Osteoblast (primary cell): ENCODE data around the gene OLA1. TPM values are rescaled to one million over a fixed set of nuclear protein-coding genes. Genes with fewer than 3 reads are reported as not detected.

Source experiments
- DNase-seq: peaks from one replicate; pipeline ENCODE4 v3.0.0; 2011; ENCODE audit warnings: low spot score, mixed read lengths; ENCODE audit not compliant: insufficient read length; ENCODE audit errors: missing footprints
- H2AFZ ChIP-seq: 2 replicates; pipeline ENCODE4 v1.6.0; 2011; ENCODE audit warnings: mild to moderate bottlenecking, low read length
- H3K27ac ChIP-seq: 2 replicates; pipeline ENCODE4 v1.5.1; 2011; ENCODE audit warnings: mild to moderate bottlenecking, low read depth, low read length, moderate library complexity
- H3K27me3 ChIP-seq: 2 replicates; pipeline ENCODE4 v1.6.0; 2012; ENCODE audit warnings: mild to moderate bottlenecking, control low read depth, inconsistent platforms, low read length, moderate library complexity; ENCODE audit not compliant: insufficient read depth
- H3K36me3 ChIP-seq: 2 replicates; pipeline ENCODE4 v1.5.1; 2011; ENCODE audit warnings: mild to moderate bottlenecking, low read length, control low read depth, moderate library complexity; ENCODE audit not compliant: insufficient read depth
- H3K4me1 ChIP-seq: 2 replicates; pipeline ENCODE4 v1.5.1; 2011; ENCODE audit warnings: mild to moderate bottlenecking, low read length, control low read depth, moderate library complexity; ENCODE audit not compliant: insufficient read depth
- H3K4me2 ChIP-seq: 2 replicates; pipeline ENCODE4 v1.6.0; 2011; ENCODE audit warnings: mild to moderate bottlenecking, low read length; ENCODE audit not compliant: insufficient read depth
- H3K4me3 ChIP-seq: fragments of 200-600 bp; sonication (generic); 3 replicates; pipeline ENCODE4 v1.5.1; 2012; ENCODE audit warnings: mild to moderate bottlenecking, low read length, inconsistent platforms; ENCODE audit not compliant: insufficient read depth
- H3K79me2 ChIP-seq: 2 replicates; pipeline ENCODE4 v1.6.0; 2012; ENCODE audit warnings: mild to moderate bottlenecking, low read length, control low read depth, inconsistent platforms; ENCODE audit not compliant: insufficient read depth
- H3K9me3 ChIP-seq: 2 replicates; pipeline ENCODE4 v1.5.1; 2011; ENCODE audit warnings: low read depth, low read length, control low read depth
- H4K20me1 ChIP-seq: 2 replicates; pipeline ENCODE4 v1.6.0; 2012; ENCODE audit warnings: mild to moderate bottlenecking, low read length, control low read depth; ENCODE audit not compliant: insufficient read depth
- CTCF ChIP-seq: IDR thresholded peaks from 2 replicates; pipeline ENCODE4 v1.5.1; 2011; ENCODE audit warnings: mild to moderate bottlenecking, low read depth, low read length, moderate library complexity; ENCODE audit errors: extremely low read depth
- total RNA-seq: library from RNA; depleted of rRNA; stranded (reverse); fragments of >200 nt; gene quantifications from 2 replicates; pipeline ENCODE4 v1.2.3, GENCODE V29; 2012

The OLA1 gene
- total RNA-seq, 1 donor: 79.3 TPM

- Histone ChIP-seq H3K4me3 (no peak overlapping the region), H3K27ac (no peak overlapping the region), H4K20me1 (peaks cover 18% of the 10 kb centered on the region), H3K4me1 (peaks cover 3% of the 10 kb centered on the region), H3K79me2 (peaks cover 89% of the 10 kb centered on the region), H3K27me3 (no peaks in the 10 kb centered on the region), H3K9me3 (no peaks in the 10 kb centered on the region), H3K36me3 (no peaks in the 10 kb centered on the region), H3K4me2 (no peak overlapping the region), H2AFZ (no peak overlapping the region)
- TF ChIP-seq CTCF: no peak
- DNase-seq: no peak
Observed at GRCh38 chr2:174233771-174234275, 14.5 kb downstream of the OLA1 start.

- H3K27ac ChIP-seq: no peak overlapping the region
- H3K4me3 ChIP-seq: no peak overlapping the region
- H3K79me2 ChIP-seq: peaks cover 51% of the 10 kb centered on the region
- H3K36me3 ChIP-seq: peaks cover 13% of the 10 kb centered on the region
- H2AFZ ChIP-seq: no peak overlapping the region
- no peaks in the 10 kb centered on the region for H3K9me3 ChIP-seq
- TF ChIP-seq CTCF: no peak
- peaks cover 1% of the 10 kb centered on the region for H4K20me1 ChIP-seq
- no peak for DNase-seq
- no peaks in the 10 kb centered on the region for H3K4me1 ChIP-seq
- H3K4me2 ChIP-seq: no peak overlapping the region
- H3K27me3 ChIP-seq: no peaks in the 10 kb centered on the region
Observed at GRCh38 chr2:174227748-174228147, 20.6 kb downstream of the OLA1 start.

GRCh38 chr2:174224665-174225288, 23.6 kb downstream of the OLA1 start:
- no peak for TF ChIP-seq CTCF
- no peaks in the 10 kb centered on the region for H3K27me3 ChIP-seq
- H3K4me1 ChIP-seq: no peaks in the 10 kb centered on the region
- H4K20me1 ChIP-seq: no peaks in the 10 kb centered on the region
- peaks cover 14% of the 10 kb centered on the region for H3K36me3 ChIP-seq
- H3K79me2 ChIP-seq: peaks cover 48% of the 10 kb centered on the region
- H3K4me2 ChIP-seq: no peak overlapping the region
- no peak overlapping the region for H3K27ac ChIP-seq
- no peak overlapping the region for H2AFZ ChIP-seq
- no peak for DNase-seq
- no peak overlapping the region for H3K4me3 ChIP-seq
- H3K9me3 ChIP-seq: no peaks in the 10 kb centered on the region

- Histone ChIP-seq H3K36me3 (peaks cover 14% of the 10 kb centered on the region), H2AFZ (no peak overlapping the region), H3K4me3 (no peak overlapping the region), H3K27me3 (no peaks in the 10 kb centered on the region), H3K27ac (no peak overlapping the region), H3K4me2 (no peak overlapping the region), H3K79me2 (peaks cover 43% of the 10 kb centered on the region), H3K9me3 (no peaks in the 10 kb centered on the region), H4K20me1 (no peaks in the 10 kb centered on the region), H3K4me1 (no peaks in the 10 kb centered on the region)
- no peak for DNase-seq
- no peak for TF ChIP-seq CTCF
Observed at GRCh38 chr2:174224125-174224524, 24.2 kb downstream of the OLA1 start.
